GM21723 (cell line): ENCODE data around the gene EMC9.

Source experiments
- ATAC-seq: cut with Tn5 transposase; IDR thresholded peaks from one replicate; pipeline ENCODE4 v1.9.1; 2021; ENCODE audit warnings: mild to moderate bottlenecking, moderate library complexity; ENCODE audit not compliant: unreplicated experiment

The EMC9 gene

GRCh38 chr14:24149302-24149969, 8.0 kb upstream of the EMC9 start:
- no peak for ATAC-seq

GRCh38 chr14:24147761-24148428, 6.5 kb upstream of the EMC9 start:
- ATAC-seq, result no peak

- ATAC-seq, result peak; percentile 87
Measured at GRCh38 chr14:24146978-24147760, 5.8 kb upstream of the EMC9 start, which contains the start of gene RNF31. RNF31 (plus strand) TSS chr14:24147498; CDS start chr14:24147699, 201 bp downstream.

GRCh38 chr14:24146453-24146977, 5.1 kb upstream of the EMC9 start, which contains the start of gene PSME2:
PSME2 (minus strand) TSS chr14:24146610; CDS start chr14:24146581, 29 bp downstream.
- peak; percentile 64 for ATAC-seq

GRCh38 chr14:24145690-24146452, 4.5 kb upstream of the EMC9 start:
- no peak for ATAC-seq

- ATAC-seq, result no peak
Measured at GRCh38 chr14:24145219-24145618, 3.8 kb upstream of the EMC9 start.

- ATAC-seq, result no peak
Measured at GRCh38 chr14:24144451-24144850, 3.1 kb upstream of the EMC9 start.

GRCh38 chr14:24143511-24143910, 2.1 kb upstream of the EMC9 start:
- no peak for ATAC-seq

GRCh38 chr14:24139272-24139934, 2.0 kb downstream of the EMC9 start:
- no peak for ATAC-seq

GRCh38 chr14:24138396-24139271, 2.8 kb downstream of the EMC9 start:
- no peak for ATAC-seq

GRCh38 chr14:24137529-24138395, 3.6 kb downstream of the EMC9 start:
- no peak for ATAC-seq

GRCh38 chr14:24136684-24137528, 4.5 kb downstream of the EMC9 start:
- ATAC-seq, result no peak

- peak; percentile 76 for ATAC-seq
Measured at GRCh38 chr14:24135834-24136683, 5.3 kb downstream of the EMC9 start, which contains the start of gene PSME1. PSME1 (plus strand) TSS chr14:24136194; CDS start chr14:24136263, 69 bp downstream.

- peak; percentile 11 for ATAC-seq
Measured at GRCh38 chr14:24135584-24135833, 5.9 kb downstream of the EMC9 start.

GRCh38 chr14:24133735-24134134, 7.7 kb downstream of the EMC9 start:
- ATAC-seq, result no peak

GRCh38 chr14:24132976-24133375, 8.4 kb downstream of the EMC9 start:
- no peak for ATAC-seq
